ENCODE measurements around the gene CLDN7.

- TF ChIP-seq, protein P1, sequence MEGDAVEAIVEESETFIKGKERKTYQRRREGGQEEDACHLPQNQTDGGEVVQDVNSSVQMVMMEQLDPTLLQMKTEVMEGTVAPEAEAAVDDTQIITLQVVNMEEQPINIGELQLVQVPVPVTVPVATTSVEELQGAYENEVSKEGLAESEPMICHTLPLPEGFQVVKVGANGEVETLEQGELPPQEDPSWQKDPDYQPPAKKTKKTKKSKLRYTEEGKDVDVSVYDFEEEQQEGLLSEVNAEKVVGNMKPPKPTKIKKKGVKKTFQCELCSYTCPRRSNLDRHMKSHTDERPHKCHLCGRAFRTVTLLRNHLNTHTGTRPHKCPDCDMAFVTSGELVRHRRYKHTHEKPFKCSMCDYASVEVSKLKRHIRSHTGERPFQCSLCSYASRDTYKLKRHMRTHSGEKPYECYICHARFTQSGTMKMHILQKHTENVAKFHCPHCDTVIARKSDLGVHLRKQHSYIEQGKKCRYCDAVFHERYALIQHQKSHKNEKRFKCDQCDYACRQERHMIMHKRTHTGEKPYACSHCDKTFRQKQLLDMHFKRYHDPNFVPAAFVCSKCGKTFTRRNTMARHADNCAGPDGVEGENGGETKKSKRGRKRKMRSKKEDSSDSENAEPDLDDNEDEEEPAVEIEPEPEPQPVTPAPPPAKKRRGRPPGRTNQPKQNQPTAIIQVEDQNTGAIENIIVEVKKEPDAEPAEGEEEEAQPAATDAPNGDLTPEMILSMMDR (IDR thresholded peaks at IDR 0.05): no peak
- TF ChIP-seq POLR2A (IDR thresholded peaks at IDR 0.05) (no peak), EP300 (IDR thresholded peaks at IDR 0.05) (no peak)
Measured at GRCh38 chr17:7281953-7282751, 19.9 kb upstream of the CLDN7 start.

Data from tibial nerve (tissue), 4 donors.